ENCODE data around the gene ANTXR1.
"Not testable (repeated sequence)": the region's sequence is repeated elsewhere in the genome, so short reads cannot be mapped to it uniquely, and the experiment has no call there.

The ANTXR1 gene

DNA sequence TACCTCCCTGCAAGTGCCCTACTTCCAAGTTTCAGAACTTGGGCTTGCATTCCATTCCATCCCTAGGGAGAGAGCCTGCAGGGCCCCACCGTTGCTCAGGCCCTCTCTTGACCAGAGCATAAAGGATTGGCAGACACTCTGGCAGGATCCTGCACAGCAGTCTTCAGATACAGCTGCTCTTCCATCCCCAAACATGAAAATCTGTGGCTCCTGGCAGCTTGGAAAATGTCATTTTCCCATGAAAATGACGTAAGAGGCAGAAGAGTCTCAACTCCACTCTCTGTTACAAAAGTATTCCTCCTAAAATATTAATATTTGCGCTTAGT, 211.5 kb downstream of the ANTXR1 start:
- no peak for DNase-seq (ENCODE audit: extremely low read depth, low read depth)
- TF ChIP-seq, protein P1, sequence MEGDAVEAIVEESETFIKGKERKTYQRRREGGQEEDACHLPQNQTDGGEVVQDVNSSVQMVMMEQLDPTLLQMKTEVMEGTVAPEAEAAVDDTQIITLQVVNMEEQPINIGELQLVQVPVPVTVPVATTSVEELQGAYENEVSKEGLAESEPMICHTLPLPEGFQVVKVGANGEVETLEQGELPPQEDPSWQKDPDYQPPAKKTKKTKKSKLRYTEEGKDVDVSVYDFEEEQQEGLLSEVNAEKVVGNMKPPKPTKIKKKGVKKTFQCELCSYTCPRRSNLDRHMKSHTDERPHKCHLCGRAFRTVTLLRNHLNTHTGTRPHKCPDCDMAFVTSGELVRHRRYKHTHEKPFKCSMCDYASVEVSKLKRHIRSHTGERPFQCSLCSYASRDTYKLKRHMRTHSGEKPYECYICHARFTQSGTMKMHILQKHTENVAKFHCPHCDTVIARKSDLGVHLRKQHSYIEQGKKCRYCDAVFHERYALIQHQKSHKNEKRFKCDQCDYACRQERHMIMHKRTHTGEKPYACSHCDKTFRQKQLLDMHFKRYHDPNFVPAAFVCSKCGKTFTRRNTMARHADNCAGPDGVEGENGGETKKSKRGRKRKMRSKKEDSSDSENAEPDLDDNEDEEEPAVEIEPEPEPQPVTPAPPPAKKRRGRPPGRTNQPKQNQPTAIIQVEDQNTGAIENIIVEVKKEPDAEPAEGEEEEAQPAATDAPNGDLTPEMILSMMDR (IDR thresholded peaks at IDR 0.05; ENCODE audit: low read depth, low read length) = no peak

GRCh38 chr2:69225933-69226332, 213.0 kb downstream of the ANTXR1 start:
- TF ChIP-seq, protein P1 (IDR thresholded peaks at IDR 0.05; ENCODE audit: low read depth, low read length) = no peak
- DNase-seq (ENCODE audit: extremely low read depth, low read depth) = no peak

DNA sequence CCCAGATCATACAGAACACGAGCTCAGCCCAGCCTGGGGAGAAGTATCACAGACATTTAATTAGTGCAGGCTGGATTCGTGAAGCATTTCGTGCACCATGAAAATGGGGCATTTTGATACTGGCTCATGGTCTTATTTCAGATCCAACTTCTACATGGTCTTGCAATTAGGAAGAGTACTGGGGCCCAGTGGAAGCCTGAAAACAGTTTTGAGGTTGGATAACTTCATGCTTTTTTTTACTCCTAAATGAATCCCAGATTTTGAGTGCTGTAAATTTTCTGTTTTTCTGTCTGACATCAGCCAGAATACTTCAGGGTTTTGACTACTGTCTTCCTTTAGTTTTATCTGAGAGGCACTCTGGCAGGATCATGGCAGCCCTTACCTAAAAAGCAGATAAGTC, 213.9 kb downstream of the ANTXR1 start:
- DNase-seq (ENCODE audit: extremely low read depth, low read depth) = no peak
- TF ChIP-seq, protein P1 (IDR thresholded peaks at IDR 0.05; ENCODE audit: low read depth, low read length) = no peak

DNA sequence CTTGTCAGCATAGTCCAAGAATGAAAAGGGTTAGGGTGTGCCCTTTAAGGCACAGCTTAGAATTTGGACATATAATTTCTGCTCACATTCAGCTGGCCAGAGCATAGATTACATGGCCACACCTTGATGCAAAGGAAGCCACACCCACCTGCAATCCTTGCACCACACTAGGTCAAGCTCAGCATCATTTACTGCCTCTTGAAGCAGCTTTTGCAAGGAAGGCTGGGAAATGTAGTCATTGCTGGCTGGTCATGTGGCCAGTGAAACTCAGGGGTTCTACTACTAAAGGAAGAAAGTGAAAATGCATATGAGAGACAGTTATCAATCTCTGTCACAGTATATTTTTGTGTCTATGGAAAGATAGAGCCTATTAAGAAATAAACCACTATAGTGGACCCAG, 214.7 kb downstream of the ANTXR1 start:
- DNase-seq (ENCODE audit: extremely low read depth, low read depth) = no peak
- TF ChIP-seq, protein P1 (IDR thresholded peaks at IDR 0.05; ENCODE audit: low read depth, low read length) = no peak

DNA sequence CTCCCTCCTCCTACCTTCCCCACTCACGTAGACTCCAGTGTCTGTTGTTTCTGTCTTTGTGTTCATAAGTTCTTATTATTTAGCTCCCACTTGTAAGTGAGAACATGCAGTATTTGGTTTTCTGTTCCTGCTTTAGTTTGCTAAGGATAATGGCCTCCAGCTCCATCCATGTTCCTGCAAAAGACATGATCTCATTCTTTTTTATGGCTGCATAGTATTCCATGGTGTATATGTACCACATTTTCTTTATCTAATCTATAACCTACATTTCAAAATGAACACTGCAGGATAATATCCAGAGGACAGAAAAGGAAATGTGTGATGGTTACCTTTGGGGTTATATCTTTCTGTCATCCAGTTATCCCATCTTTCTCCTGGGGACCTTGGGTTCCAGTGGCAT, 218.0 kb downstream of the ANTXR1 start:
- DNase-seq (ENCODE audit: extremely low read depth, low read depth) = not testable (repeated sequence)

- TF ChIP-seq, protein P1 (IDR thresholded peaks at IDR 0.05; ENCODE audit: low read depth, low read length) = no peak
- DNase-seq (ENCODE audit: extremely low read depth, low read depth) = no peak
Observed at GRCh38 chr2:69231612-69232277, 218.8 kb downstream of the ANTXR1 start.

GRCh38 chr2:69235835-69236234, 222.9 kb downstream of the ANTXR1 start:
- DNase-seq (ENCODE audit: extremely low read depth, low read depth) = not testable (repeated sequence)

- TF ChIP-seq, protein P1 (IDR thresholded peaks at IDR 0.05; ENCODE audit: low read depth, low read length) = no peak
- DNase-seq (ENCODE audit: extremely low read depth, low read depth) = no peak
Observed at GRCh38 chr2:69237070-69237670, 224.2 kb downstream of the ANTXR1 start.
